ENCODE measurements around the gene IRAK3.
A peak's percentile ranks its signal among the peaks of the same experiment; 100 is the strongest.
"Not testable (repeated sequence)": the region's sequence is repeated elsewhere in the genome, so short reads cannot be mapped to it uniquely, and the experiment has no call there.

Gene IRAK3

GRCh38 chr12:66217342-66217917 is 28.4 kb downstream of the IRAK3 start:
- Mint-ChIP-seq H3K9me3 (ENCODE audit: low read depth) (peaks cover 12% of the 10 kb centered on the region), H3K27ac (no peak overlapping the region), H3K36me3 (peaks cover 3% of the 10 kb centered on the region), H3K4me1 (ENCODE audit: low read depth) (peaks cover 2% of the 10 kb centered on the region), H3K27me3 (peaks cover 6% of the 10 kb centered on the region), H3K4me3 (no peak overlapping the region)

GRCh38 chr12:66228462-66228861 is 39.4 kb downstream of the IRAK3 start:
- H3K36me3 Mint-ChIP-seq: no peaks in the 10 kb centered on the region
- no peak overlapping the region for H3K4me3 Mint-ChIP-seq
- H3K27ac Mint-ChIP-seq: no peak overlapping the region

GRCh38 chr12:66232263-66232662 is 43.2 kb downstream of the IRAK3 start:
- H3K36me3 Mint-ChIP-seq: no peaks in the 10 kb centered on the region
- H3K4me1 Mint-ChIP-seq (ENCODE audit: low read depth): peaks cover 8% of the 10 kb centered on the region
- H3K4me3 Mint-ChIP-seq: no peak overlapping the region
- no peak overlapping the region for H3K27ac Mint-ChIP-seq
- H3K9me3 Mint-ChIP-seq (ENCODE audit: low read depth): no peaks in the 10 kb centered on the region
- H3K27me3 Mint-ChIP-seq: peaks cover 24% of the 10 kb centered on the region

More at GRCh38 chr12:66228462-66228861, 39.4 kb downstream of the IRAK3 start:
- Mint-ChIP-seq H3K9me3 (ENCODE audit: low read depth) (no peaks in the 10 kb centered on the region), H3K4me1 (ENCODE audit: low read depth) (no peaks in the 10 kb centered on the region), H3K27me3 (peaks cover 5% of the 10 kb centered on the region)

GRCh38 chr12:66234037-66234693 is 45.2 kb downstream of the IRAK3 start:
- not testable (repeated sequence) for H3K27ac Mint-ChIP-seq; H3K36me3 Mint-ChIP-seq; H3K4me1 Mint-ChIP-seq (ENCODE audit: low read depth); H3K9me3 Mint-ChIP-seq (ENCODE audit: low read depth)
- Mint-ChIP-seq H3K4me3 (peak overlapping the region; percentile 75), H3K27me3 (peaks cover 29% of the 10 kb centered on the region)

GRCh38 chr12:66234773-66235625 is 46.0 kb downstream of the IRAK3 start:
- H3K27ac Mint-ChIP-seq; H3K4me1 Mint-ChIP-seq (ENCODE audit: low read depth); H3K9me3 Mint-ChIP-seq (ENCODE audit: low read depth); H3K36me3 Mint-ChIP-seq: not testable (repeated sequence)
- Mint-ChIP-seq H3K4me3 (peak overlapping the region; percentile 75), H3K27me3 (peaks cover 31% of the 10 kb centered on the region)

- Mint-ChIP-seq H3K27ac (no peak overlapping the region), H3K4me3 (peak overlapping the region; percentile 58), H3K36me3 (no peaks in the 10 kb centered on the region), H3K4me1 (ENCODE audit: low read depth) (peaks cover 8% of the 10 kb centered on the region), H3K9me3 (ENCODE audit: low read depth) (no peaks in the 10 kb centered on the region), H3K27me3 (peaks cover 32% of the 10 kb centered on the region)
These were observed 46.7 kb downstream of the IRAK3 start for GRCh38 chr12:66235626-66236281.

- H3K27ac Mint-ChIP-seq; H3K4me1 Mint-ChIP-seq (ENCODE audit: low read depth); H3K36me3 Mint-ChIP-seq; H3K9me3 Mint-ChIP-seq (ENCODE audit: low read depth): not testable (repeated sequence)
- Mint-ChIP-seq H3K27me3 (peaks cover 36% of the 10 kb centered on the region), H3K4me3 (peak overlapping the region; percentile 58)
These were observed 47.3 kb downstream of the IRAK3 start for GRCh38 chr12:66236282-66236675.

GRCh38 chr12:66236969-66237368 is 48.0 kb downstream of the IRAK3 start:
- no peak overlapping the region for H3K27ac Mint-ChIP-seq
- no peaks in the 10 kb centered on the region for H3K36me3 Mint-ChIP-seq
- peak overlapping the region; percentile 25 for H3K4me3 Mint-ChIP-seq
- H3K27me3 Mint-ChIP-seq: peaks cover 36% of the 10 kb centered on the region
- peaks cover 8% of the 10 kb centered on the region for H3K4me1 Mint-ChIP-seq (ENCODE audit: low read depth)
- no peaks in the 10 kb centered on the region for H3K9me3 Mint-ChIP-seq (ENCODE audit: low read depth)

- Mint-ChIP-seq H3K36me3 (no peaks in the 10 kb centered on the region), H3K4me1 (ENCODE audit: low read depth) (peaks cover 8% of the 10 kb centered on the region), H3K27ac (no peak overlapping the region), H3K9me3 (ENCODE audit: low read depth) (no peaks in the 10 kb centered on the region), H3K27me3 (peaks cover 33% of the 10 kb centered on the region), H3K4me3 (no peak overlapping the region)
These were observed 48.6 kb downstream of the IRAK3 start for GRCh38 chr12:66237505-66238175.

GRCh38 chr12:66239295-66239694 is 50.3 kb downstream of the IRAK3 start:
- peaks cover 28% of the 10 kb centered on the region for H3K27me3 Mint-ChIP-seq

GRCh38 chr12:66240096-66240820 is 51.2 kb downstream of the IRAK3 start:
- Mint-ChIP-seq H3K4me3 (no peak overlapping the region), H3K36me3 (peaks cover 4% of the 10 kb centered on the region), H3K9me3 (ENCODE audit: low read depth) (no peaks in the 10 kb centered on the region), H3K27me3 (peaks cover 25% of the 10 kb centered on the region), H3K27ac (no peak overlapping the region), H3K4me1 (ENCODE audit: low read depth) (peaks cover 2% of the 10 kb centered on the region)

More at GRCh38 chr12:66239295-66239694, 50.3 kb downstream of the IRAK3 start:
- H3K4me3 Mint-ChIP-seq: no peak overlapping the region
- peaks cover 6% of the 10 kb centered on the region for H3K4me1 Mint-ChIP-seq (ENCODE audit: low read depth)
- peaks cover 2% of the 10 kb centered on the region for H3K36me3 Mint-ChIP-seq
- no peak overlapping the region for H3K27ac Mint-ChIP-seq
- H3K9me3 Mint-ChIP-seq (ENCODE audit: low read depth): no peaks in the 10 kb centered on the region

- Mint-ChIP-seq H3K27ac (no peak overlapping the region), H3K4me3 (no peak overlapping the region), H3K9me3 (ENCODE audit: low read depth) (no peaks in the 10 kb centered on the region), H3K4me1 (ENCODE audit: low read depth) (no peaks in the 10 kb centered on the region), H3K36me3 (peaks cover 4% of the 10 kb centered on the region), H3K27me3 (peaks cover 23% of the 10 kb centered on the region)
These were observed 52.3 kb downstream of the IRAK3 start for GRCh38 chr12:66241061-66242043.

- Mint-ChIP-seq H3K4me1 (ENCODE audit: low read depth) (no peaks in the 10 kb centered on the region), H3K27me3 (peaks cover 16% of the 10 kb centered on the region), H3K9me3 (ENCODE audit: low read depth) (no peaks in the 10 kb centered on the region), H3K36me3 (peaks cover 4% of the 10 kb centered on the region), H3K4me3 (no peak overlapping the region), H3K27ac (no peak overlapping the region)
These were observed 53.3 kb downstream of the IRAK3 start for GRCh38 chr12:66242311-66242710.

Measured in activated naive CD8-positive, alpha-beta T cell (primary cell).